Measurements from ENCODE around the gene SLC4A4. TPM values are rescaled to one million over a fixed set of nuclear protein-coding genes. Genes with fewer than 3 reads are reported as not detected.

The SLC4A4 gene
- total and polyA plus RNA-seq, 9 donors: 0.23 to 8.3 (median 1.4) TPM

DNA sequence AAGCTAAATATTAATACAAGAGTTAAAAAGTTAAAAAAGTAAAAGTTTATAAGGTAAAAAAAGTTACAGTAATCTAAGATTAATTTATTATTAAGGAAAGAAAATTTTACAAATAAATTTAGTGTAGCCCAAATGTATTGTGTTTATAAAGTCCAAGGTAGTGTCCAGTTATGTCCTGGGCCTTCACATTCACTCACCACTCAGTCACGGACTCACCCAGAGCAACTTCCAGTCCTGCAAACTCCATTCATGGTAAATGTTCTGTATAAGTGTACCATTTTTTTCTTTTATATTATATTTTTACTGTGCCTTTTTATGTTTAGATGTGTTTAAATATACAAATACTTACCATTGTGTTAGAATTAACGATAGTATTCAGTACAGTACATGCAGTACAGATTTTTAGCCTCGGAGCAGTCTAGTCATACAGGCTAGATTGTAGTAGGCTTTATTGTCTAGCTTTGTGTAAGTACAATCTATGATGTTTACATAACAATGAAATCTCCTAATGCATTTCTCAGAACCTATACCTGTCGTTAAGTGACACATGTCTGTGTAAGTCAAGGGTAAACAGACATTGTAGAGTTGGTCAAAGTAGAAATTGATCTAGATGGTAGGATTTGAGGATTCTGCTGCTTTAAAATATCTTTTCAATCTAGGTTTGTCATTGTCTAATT lies 247.4 kb downstream of the SLC4A4 start:
- Histone ChIP-seq H3K36me3 (no peaks in the 10 kb centered on the region), H3K9me3 (no peaks in the 10 kb centered on the region), H3K4me3 (no peak overlapping the region), H3K4me1 (ENCODE audit: insufficient read depth) (no peaks in the 10 kb centered on the region), H3K27ac (no peak overlapping the region), H3K27me3 (no peaks in the 10 kb centered on the region)
- intact Hi-C loops (cut with DNase I): no loop called here
- WGBS, 3 donors: 66 to 93% (median 68%) methylated on average over 4 of the region's 4 CpGs
- DNase-seq: no peak
- TF ChIP-seq EP300 (IDR thresholded peaks at IDR 0.05) (no peak), POLR2A (IDR thresholded peaks at IDR 0.05) (no peak)
- TF ChIP-seq, protein P1, sequence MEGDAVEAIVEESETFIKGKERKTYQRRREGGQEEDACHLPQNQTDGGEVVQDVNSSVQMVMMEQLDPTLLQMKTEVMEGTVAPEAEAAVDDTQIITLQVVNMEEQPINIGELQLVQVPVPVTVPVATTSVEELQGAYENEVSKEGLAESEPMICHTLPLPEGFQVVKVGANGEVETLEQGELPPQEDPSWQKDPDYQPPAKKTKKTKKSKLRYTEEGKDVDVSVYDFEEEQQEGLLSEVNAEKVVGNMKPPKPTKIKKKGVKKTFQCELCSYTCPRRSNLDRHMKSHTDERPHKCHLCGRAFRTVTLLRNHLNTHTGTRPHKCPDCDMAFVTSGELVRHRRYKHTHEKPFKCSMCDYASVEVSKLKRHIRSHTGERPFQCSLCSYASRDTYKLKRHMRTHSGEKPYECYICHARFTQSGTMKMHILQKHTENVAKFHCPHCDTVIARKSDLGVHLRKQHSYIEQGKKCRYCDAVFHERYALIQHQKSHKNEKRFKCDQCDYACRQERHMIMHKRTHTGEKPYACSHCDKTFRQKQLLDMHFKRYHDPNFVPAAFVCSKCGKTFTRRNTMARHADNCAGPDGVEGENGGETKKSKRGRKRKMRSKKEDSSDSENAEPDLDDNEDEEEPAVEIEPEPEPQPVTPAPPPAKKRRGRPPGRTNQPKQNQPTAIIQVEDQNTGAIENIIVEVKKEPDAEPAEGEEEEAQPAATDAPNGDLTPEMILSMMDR (IDR thresholded peaks at IDR 0.05): no peak

DNA sequence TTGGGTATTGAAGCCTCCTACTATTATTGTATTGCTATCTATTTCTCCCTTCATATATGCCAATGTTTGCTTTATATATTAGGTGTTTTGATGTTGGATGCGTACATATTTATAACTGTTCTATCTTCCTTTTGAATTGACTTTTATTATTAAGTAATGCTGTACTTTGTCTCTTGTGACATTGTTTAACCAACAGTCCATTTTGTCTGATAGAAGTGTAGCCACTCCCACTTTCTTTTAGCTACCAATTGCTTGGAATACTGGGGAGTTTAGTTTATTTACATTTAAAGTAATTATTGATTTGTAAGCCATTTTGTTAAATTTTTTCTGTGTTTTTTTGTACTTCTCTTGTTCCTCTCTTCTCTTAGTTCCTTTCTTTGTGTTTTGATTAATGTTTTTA lies 249.2 kb downstream of the SLC4A4 start:
- no peaks in the 10 kb centered on the region for H3K27me3 ChIP-seq
- 84 to 93% (median 89%) methylated on average over 1 of the region's 1 CpG for WGBS, 3 donors
- H3K9me3 ChIP-seq: no peaks in the 10 kb centered on the region
- TF ChIP-seq, protein P1 (IDR thresholded peaks at IDR 0.05): no peak
- TF ChIP-seq POLR2A (IDR thresholded peaks at IDR 0.05) (no peak), EP300 (IDR thresholded peaks at IDR 0.05) (no peak)
- intact Hi-C loops (cut with DNase I): no loop called here
- no peaks in the 10 kb centered on the region for H3K4me1 ChIP-seq (ENCODE audit: insufficient read depth)
- H3K4me3 ChIP-seq: no peak overlapping the region
- H3K27ac ChIP-seq: no peak overlapping the region
- no peaks in the 10 kb centered on the region for H3K36me3 ChIP-seq
- DNase-seq: no peak

DNA sequence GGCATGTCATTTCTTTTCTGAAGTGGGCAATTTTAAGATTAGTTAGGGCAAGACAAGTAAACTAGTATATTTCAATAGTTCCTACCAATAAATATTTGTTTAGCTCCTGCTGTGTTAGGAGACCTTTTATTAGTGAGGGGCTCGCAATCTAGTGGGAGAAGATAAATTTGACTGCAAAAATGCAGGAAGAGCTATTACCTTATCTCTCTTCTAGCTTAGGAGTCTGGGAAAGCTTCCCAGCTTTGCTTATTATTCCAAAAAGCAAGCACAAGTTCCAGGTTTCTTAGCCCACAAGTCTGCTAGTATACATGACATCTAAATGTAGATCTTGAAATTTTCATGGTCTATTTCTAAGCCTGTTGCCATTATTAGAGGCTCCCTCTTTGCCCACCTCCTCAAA lies 254.0 kb downstream of the SLC4A4 start:
- intact Hi-C loops (cut with DNase I): no loop called here
- no peaks in the 10 kb centered on the region for H3K4me1 ChIP-seq (ENCODE audit: insufficient read depth)
- no peaks in the 10 kb centered on the region for H3K27me3 ChIP-seq
- DNase-seq: no peak
- H3K27ac ChIP-seq: no peak overlapping the region
- TF ChIP-seq EP300 (IDR thresholded peaks at IDR 0.05) (no peak), POLR2A (IDR thresholded peaks at IDR 0.05) (no peak)
- TF ChIP-seq, protein P1 (IDR thresholded peaks at IDR 0.05): no peak
- H3K36me3 ChIP-seq: no peaks in the 10 kb centered on the region
- H3K9me3 ChIP-seq: no peaks in the 10 kb centered on the region
- H3K4me3 ChIP-seq: no peak overlapping the region
- 5 to 19% (median 14%) methylated on average over 1 of the region's 1 CpG for WGBS, 3 donors

DNA sequence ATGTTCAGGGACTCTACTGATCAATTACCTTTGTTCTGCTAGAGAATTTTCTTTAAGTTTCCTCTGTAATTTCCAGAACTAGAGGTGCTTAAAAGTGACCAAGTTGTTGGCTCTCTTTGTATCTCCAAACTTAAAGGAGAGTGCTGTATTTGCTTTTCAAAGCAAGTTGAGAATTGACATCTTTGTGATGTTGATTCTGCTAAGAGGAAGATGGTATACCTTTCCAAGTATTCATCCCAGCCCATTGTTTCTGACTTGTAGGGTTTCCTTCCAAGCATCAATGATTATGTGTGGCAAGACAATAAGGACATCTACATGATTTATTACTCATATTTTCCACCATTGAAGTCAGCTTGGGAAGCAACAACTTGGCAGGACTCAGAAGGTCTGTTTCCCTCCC lies 254.5 kb downstream of the SLC4A4 start:
- intact Hi-C loops (cut with DNase I): no loop called here
- Histone ChIP-seq H3K27me3 (no peaks in the 10 kb centered on the region), H3K27ac (no peak overlapping the region), H3K36me3 (no peaks in the 10 kb centered on the region), H3K9me3 (no peaks in the 10 kb centered on the region), H3K4me3 (no peak overlapping the region), H3K4me1 (ENCODE audit: insufficient read depth) (no peaks in the 10 kb centered on the region)
- TF ChIP-seq EP300 (IDR thresholded peaks at IDR 0.05): no peak
- DNase-seq: no peak

DNA sequence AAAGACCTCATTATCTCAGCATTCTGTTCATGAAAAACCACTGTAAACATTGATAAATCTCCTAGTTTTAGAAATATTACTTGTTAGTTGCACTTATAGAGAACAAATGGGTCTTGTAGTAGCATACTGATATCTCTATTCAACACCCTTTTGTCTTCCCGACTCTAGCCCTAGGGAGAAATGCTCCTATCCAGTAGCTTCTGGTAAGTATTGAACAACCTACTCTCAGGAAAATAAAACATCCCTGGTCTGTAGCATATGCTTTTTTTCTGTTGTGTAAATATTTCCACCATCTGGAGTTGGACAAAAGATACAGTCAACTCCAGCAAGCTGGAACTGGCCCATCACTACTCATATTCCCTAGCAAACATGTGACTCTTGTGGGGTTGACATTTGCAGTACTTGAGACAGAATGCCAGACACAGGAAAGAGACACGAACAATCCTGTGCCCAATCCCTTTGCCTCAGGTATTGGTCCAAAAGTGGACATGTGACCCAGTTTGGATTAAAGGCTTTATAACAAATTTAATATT lies 256.8 kb downstream of the SLC4A4 start:
- Histone ChIP-seq H3K4me3 (no peak overlapping the region), H3K9me3 (no peaks in the 10 kb centered on the region), H3K4me1 (ENCODE audit: insufficient read depth) (no peaks in the 10 kb centered on the region), H3K36me3 (no peaks in the 10 kb centered on the region), H3K27ac (no peak overlapping the region), H3K27me3 (no peaks in the 10 kb centered on the region)
- WGBS, 3 donors: 16 to 27% (median 20%) methylated on average over 2 of the region's 2 CpGs
- TF ChIP-seq EP300 (IDR thresholded peaks at IDR 0.05) (no peak), POLR2A (IDR thresholded peaks at IDR 0.05) (no peak)
- TF ChIP-seq, protein P1 (IDR thresholded peaks at IDR 0.05): no peak
- intact Hi-C loops (cut with DNase I): no loop called here
- no peak for DNase-seq
